OCI-LY3 (cell line): Measurements from ENCODE around the gene MTA1.

Experiments
- H2AFZ ChIP-seq: fragments of 200-600, 300-600 bp; shearing (Covaris generic); 2 replicates; pipeline ENCODE4 v1.6.0; 2014; ENCODE audit warnings: antibody characterized with exemption, low read depth, low read length
- H3K27ac ChIP-seq: fragments of 200-600, 300-600 bp; sonication (generic); 2 replicates; pipeline ENCODE4 v1.5.1; 2014; ENCODE audit warnings: mild to moderate bottlenecking, low read length, moderate library complexity, mixed read lengths
- H3K27me3 ChIP-seq: fragments of 200-600, 300-600 bp; sonication (generic); 2 replicates; pipeline ENCODE4 v1.6.1; 2014; ENCODE audit warnings: low read depth, low read length, mixed read lengths
- H3K36me3 ChIP-seq: fragments of 200-600, 300-600 bp; sonication (generic); replicated peaks from 2 replicates; pipeline ENCODE3; 2014; ENCODE audit warnings: low read depth, low read length, mixed read lengths
- H3K4me1 ChIP-seq: fragments of 300-600, 200-600 bp; sonication (generic); 2 replicates; pipeline ENCODE4 v1.6.1; 2014; ENCODE audit warnings: low read length, mixed read lengths
- H3K4me2 ChIP-seq: fragments of 200-600, 300-600 bp; sonication (generic); 2 replicates; pipeline ENCODE4 v1.6.1; 2014; ENCODE audit warnings: low read length, mixed read lengths
- H3K4me3 ChIP-seq: fragments of 300-600, 200-600 bp; sonication (generic); 2 replicates; pipeline ENCODE4 v1.5.1; 2014; ENCODE audit warnings: antibody characterized with exemption, mild to moderate bottlenecking, low read length, moderate library complexity
- H3K79me2 ChIP-seq: fragments of 300-600, 200-600 bp; shearing (Covaris generic); 2 replicates; pipeline ENCODE4 v1.6.1; 2014; ENCODE audit warnings: mild to moderate bottlenecking, low read length, mixed read lengths
- H3K9ac ChIP-seq: fragments of 300-600, 200-600 bp; shearing (Covaris generic); 2 replicates; pipeline ENCODE4 v1.6.0; 2014; ENCODE audit warnings: mild to moderate bottlenecking, low read length, moderate library complexity
- H3K9me3 ChIP-seq: fragments of 200-600, 300-600 bp; shearing (Covaris generic); 2 replicates; pipeline ENCODE4 v1.6.1; 2014; ENCODE audit warnings: low read length, mixed read lengths; ENCODE audit not compliant: insufficient read depth
- H4K20me1 ChIP-seq: fragments of 200-600, 300-600 bp; sonication (generic); 2 replicates; pipeline ENCODE4 v1.6.1; 2016; ENCODE audit warnings: low read length, mixed read lengths; ENCODE audit not compliant: insufficient read depth
- CTCF ChIP-seq: fragments of 200-600, 300-600 bp; sonication (generic); IDR thresholded peaks from 2 replicates; pipeline ENCODE4 v1.5.1; 2014; ENCODE audit warnings: antibody characterized with exemption, low read length, low read depth
- EZH2phosphoT487 ChIP-seq: fragments of 200-600 bp; shearing (Covaris generic); IDR thresholded peaks from 2 replicates; pipeline ENCODE4 v1.6.1; 2018; ENCODE audit warnings: antibody characterized with exemption, mixed run types, low read depth

The MTA1 gene

GRCh38 chr14:105377555-105378182, 42.0 kb upstream of the MTA1 start:
- TF ChIP-seq CTCF (no peak), EZH2phosphoT487 (no peak)

DNA sequence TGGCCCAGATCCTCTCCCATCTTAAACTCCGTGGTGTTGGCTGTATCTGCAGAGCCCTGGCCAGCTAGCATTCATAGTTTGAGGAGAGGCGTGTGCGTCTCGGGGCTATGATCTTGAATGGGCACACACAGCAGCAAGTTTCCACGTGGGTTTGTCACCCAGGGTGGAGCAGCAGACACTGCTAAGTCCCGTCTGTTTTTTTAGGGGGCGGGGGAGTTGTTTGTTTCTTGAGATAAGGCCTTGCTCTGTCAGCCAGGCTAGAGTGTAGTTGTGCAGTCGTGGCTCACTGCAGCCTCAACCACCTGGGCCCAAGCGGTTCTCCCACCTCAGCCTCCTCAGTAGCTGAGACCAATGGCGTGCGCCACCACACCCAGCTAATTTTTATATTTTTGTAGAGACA, 41.4 kb upstream of the MTA1 start:
- Histone ChIP-seq H3K9me3 (no peaks in the 10 kb centered on the region), H3K27ac (no peak overlapping the region), H3K27me3 (no peaks in the 10 kb centered on the region), H3K4me1 (peaks cover 5% of the 10 kb centered on the region; the same call in 1 of the 2 replicates), H3K36me3 (no peaks in the 10 kb centered on the region), H4K20me1 (no peaks in the 10 kb centered on the region), H3K79me2 (no peaks in the 10 kb centered on the region), H2AFZ (no peak overlapping the region), H3K4me2 (no peak overlapping the region), H3K4me3 (no peak overlapping the region), H3K9ac (no peak overlapping the region)
- TF ChIP-seq EZH2phosphoT487: no peak
- no peak for TF ChIP-seq CTCF

More at GRCh38 chr14:105377555-105378182, 42.0 kb upstream of the MTA1 start:
- Histone ChIP-seq H3K27ac (no peak overlapping the region), H3K9me3 (no peaks in the 10 kb centered on the region), H3K4me2 (no peak overlapping the region), H3K79me2 (no peaks in the 10 kb centered on the region), H3K4me3 (no peak overlapping the region), H4K20me1 (no peaks in the 10 kb centered on the region), H3K27me3 (no peaks in the 10 kb centered on the region), H3K9ac (no peak overlapping the region), H3K36me3 (no peaks in the 10 kb centered on the region), H3K4me1 (peaks cover 5% of the 10 kb centered on the region; the same call in 1 of the 2 replicates), H2AFZ (no peak overlapping the region)

GRCh38 chr14:105378873-105379685, 40.5 kb upstream of the MTA1 start:
- Histone ChIP-seq H4K20me1 (no peaks in the 10 kb centered on the region), H3K9me3 (no peaks in the 10 kb centered on the region), H3K27ac (no peak overlapping the region), H3K4me2 (no peak overlapping the region), H3K79me2 (no peaks in the 10 kb centered on the region), H3K4me3 (no peak overlapping the region), H3K4me1 (peaks cover 5% of the 10 kb centered on the region; the same call in 1 of the 2 replicates), H2AFZ (no peak overlapping the region), H3K36me3 (no peaks in the 10 kb centered on the region), H3K9ac (no peak overlapping the region), H3K27me3 (no peaks in the 10 kb centered on the region)
- TF ChIP-seq CTCF (no peak), EZH2phosphoT487 (no peak)

DNA sequence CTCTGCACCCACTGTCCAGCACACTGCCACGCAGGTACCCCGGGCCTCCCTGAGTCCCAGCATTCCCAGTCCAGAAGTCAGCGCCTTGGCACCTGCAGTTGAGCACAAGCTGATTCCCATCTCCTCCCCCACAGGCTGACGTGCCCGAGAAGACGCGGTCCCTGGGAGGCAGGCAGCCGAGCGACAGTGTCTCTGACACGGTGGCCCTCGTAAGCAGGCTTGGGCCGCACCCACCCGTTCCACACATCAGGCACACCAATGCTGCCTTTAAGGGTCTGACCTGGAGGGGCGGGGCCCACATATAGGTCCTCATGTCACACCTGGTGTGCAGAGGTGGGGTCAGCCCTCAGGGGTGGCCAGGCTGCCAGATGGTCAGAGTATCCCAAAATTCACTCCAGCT, 39.7 kb upstream of the MTA1 start:
- H3K27ac ChIP-seq: no peak overlapping the region
- H2AFZ ChIP-seq: no peak overlapping the region
- no peaks in the 10 kb centered on the region for H3K36me3 ChIP-seq
- H3K4me3 ChIP-seq: no peak overlapping the region
- no peaks in the 10 kb centered on the region for H3K79me2 ChIP-seq
- H4K20me1 ChIP-seq: no peaks in the 10 kb centered on the region
- peaks cover 5% of the 10 kb centered on the region; the same call in 1 of the 2 replicates for H3K4me1 ChIP-seq
- TF ChIP-seq EZH2phosphoT487: no peak
- no peak for TF ChIP-seq CTCF
- no peak overlapping the region for H3K9ac ChIP-seq
- no peak overlapping the region for H3K4me2 ChIP-seq
- H3K27me3 ChIP-seq: no peaks in the 10 kb centered on the region
- no peaks in the 10 kb centered on the region for H3K9me3 ChIP-seq
